Transverse colon (tissue), 3 donors: Measurements from ENCODE around the gene GSC.

ENCODE experiments used
- CTCF ChIP-seq, 5 experiments: fragments of 200-600 bp in 3 of 5; fragments of 450-650 bp in 2 of 5; sonication (generic) in 3 of 5; IDR thresholded peaks; 1 replicate in 2 of 5; 2 replicates in 3 of 5; pipeline ENCODE4 v1.5.1; 2016 to 2017; ENCODE audit warnings: antibody characterized with exemption in 5 of 5, inconsistent platforms in 3 of 5, mild to moderate bottlenecking in 2 of 5, moderate library complexity in 1 of 5
- POLR2A ChIP-seq: fragments of 450-650 bp; IDR thresholded peaks from one replicate; pipeline ENCODE4 v1.6.1; 2016; ENCODE audit warnings: antibody characterized with exemption, mild to moderate bottlenecking, moderate library complexity

GRCh38 chr14:94771906-94772490, 2.1 kb upstream of the GSC start:
- TF ChIP-seq CTCF (IDR thresholded peaks at IDR 0.05) (no peak), POLR2A (no peak)
